DOHH2 (cell line): ENCODE data around the gene SYNJ2.

Source experiments
- H3F3A ChIP-seq: fragments of 200-600 bp; sonication (generic), shearing (Covaris generic); 2 replicates; pipeline ENCODE4 v1.6.0; 2016; ENCODE audit warnings: antibody characterized with exemption, mild to moderate bottlenecking; ENCODE audit not compliant: control insufficient read depth, insufficient read depth
- H3K27ac ChIP-seq: fragments of 200-600 bp; sonication (generic); 2 replicates; pipeline ENCODE4 v1.5.1; 2014; ENCODE audit warnings: low read depth, mild to moderate bottlenecking, low read length, moderate library complexity
- H3K27me3 ChIP-seq: fragments of 200-600 bp; sonication (generic); 2 replicates; pipeline ENCODE4 v1.6.1; 2014; ENCODE audit warnings: mild to moderate bottlenecking, low read length, mixed read lengths; ENCODE audit not compliant: control insufficient read depth
- H3K36me3 ChIP-seq: fragments of 200-600 bp; sonication (generic); 2 replicates; pipeline ENCODE4 v1.6.1; 2014; ENCODE audit warnings: mild to moderate bottlenecking, low read length, moderate library complexity, mixed read lengths; ENCODE audit not compliant: control insufficient read depth
- H3K4me1 ChIP-seq: fragments of 200-600 bp; sonication (generic); 2 replicates; pipeline ENCODE4 v1.6.1; 2014; ENCODE audit warnings: mild to moderate bottlenecking, low read length, mixed read lengths; ENCODE audit not compliant: control insufficient read depth
- H3K4me2 ChIP-seq: fragments of 200-600 bp; sonication (generic); 2 replicates; pipeline ENCODE4 v1.6.0; 2014; ENCODE audit warnings: mild to moderate bottlenecking, low read length, moderate library complexity
- H3K4me3 ChIP-seq: fragments of 200-600 bp; sonication (generic); 2 replicates; pipeline ENCODE4 v1.5.1; 2014; ENCODE audit warnings: mild to moderate bottlenecking, low read length, mixed read lengths
- H3K79me2 ChIP-seq: fragments of 200-600 bp; sonication (generic); 2 replicates; pipeline ENCODE4 v1.6.1; 2014; ENCODE audit warnings: mild to moderate bottlenecking, low read length, mixed read lengths; ENCODE audit not compliant: control insufficient read depth
- H3K9me2 ChIP-seq: fragments of 200-600 bp; sonication (generic); replicated peaks from 2 replicates; pipeline ENCODE4 v1.6.1; 2014; ENCODE audit warnings: mild to moderate bottlenecking, low read length, mixed read lengths; ENCODE audit not compliant: control insufficient read depth
- H3K9me3 ChIP-seq: fragments of 200-600 bp; sonication (generic); 2 replicates; pipeline ENCODE4 v1.6.1; 2014; ENCODE audit warnings: antibody characterized with exemption, low read length, mixed read lengths; ENCODE audit not compliant: control insufficient read depth, insufficient read depth
- H4K20me1 ChIP-seq: fragments of 200-600 bp; sonication (generic); 2 replicates; pipeline ENCODE4 v1.6.0; 2014; ENCODE audit warnings: low read depth, mild to moderate bottlenecking, antibody characterized with exemption, low read length, moderate library complexity; ENCODE audit not compliant: control insufficient read depth, insufficient read depth
- CTCF ChIP-seq: fragments of 200-600 bp; sonication (generic); IDR thresholded peaks from one replicate; pipeline ENCODE4 v1.5.1; 2014; ENCODE audit warnings: antibody characterized with exemption, mild to moderate bottlenecking, low read depth, low read length; ENCODE audit not compliant: poor library complexity, severe bottlenecking
- EZH2phosphoT487 ChIP-seq: fragments of 200-600 bp; sonication (generic); IDR thresholded peaks from 2 replicates; pipeline ENCODE4 v1.6.1; 2017; ENCODE audit warnings: borderline replicate concordance, mild to moderate bottlenecking, antibody characterized with exemption, low read length, moderate library complexity, mixed read lengths

SYNJ2 gene

GRCh38 chr6:158020272-158020711 lies 38.6 kb downstream of the SYNJ2 start:
- no peak overlapping the region for H3K4me3 ChIP-seq
- H3K79me2 ChIP-seq, result no peaks in the 10 kb centered on the region
- H3K36me3 ChIP-seq, result no peaks in the 10 kb centered on the region
- H3K4me1 ChIP-seq, result no peaks in the 10 kb centered on the region
- 0 out of 2 replicates have a peak, but pooled peaks cover 4% of the 10 kb centered on the region for H4K20me1 ChIP-seq
- no peaks in the 10 kb centered on the region for H3K9me3 ChIP-seq
- no peak overlapping the region for H3K4me2 ChIP-seq
- no peak for TF ChIP-seq EZH2phosphoT487
- no peaks in the 10 kb centered on the region for H3K27me3 ChIP-seq
- H3K27ac ChIP-seq, result no peak overlapping the region
- H3F3A ChIP-seq, result no peaks in the 10 kb centered on the region
- H3K9me2 ChIP-seq, result no peaks in the 10 kb centered on the region

GRCh38 chr6:158020811-158021210 lies 39.1 kb downstream of the SYNJ2 start:
- H4K20me1 ChIP-seq, result 0 out of 2 replicates have a peak, but pooled peaks cover 4% of the 10 kb centered on the region
- no peaks in the 10 kb centered on the region for H3K36me3 ChIP-seq
- H3K27me3 ChIP-seq, result no peaks in the 10 kb centered on the region
- no peaks in the 10 kb centered on the region for H3K9me3 ChIP-seq
- no peak overlapping the region for H3K4me2 ChIP-seq
- H3K4me1 ChIP-seq, result no peaks in the 10 kb centered on the region
- H3K79me2 ChIP-seq, result no peaks in the 10 kb centered on the region
- H3K4me3 ChIP-seq, result no peak overlapping the region
- H3K9me2 ChIP-seq, result no peaks in the 10 kb centered on the region
- no peak for TF ChIP-seq CTCF
- no peak for TF ChIP-seq EZH2phosphoT487
- H3K27ac ChIP-seq, result no peak overlapping the region
- H3F3A ChIP-seq, result no peaks in the 10 kb centered on the region

- Histone ChIP-seq H3K27ac (no peak overlapping the region), H3F3A (no peaks in the 10 kb centered on the region)
Measured at GRCh38 chr6:158021376-158021775, 39.7 kb downstream of the SYNJ2 start.

More at GRCh38 chr6:158021376-158021775, 39.7 kb downstream of the SYNJ2 start:
- Histone ChIP-seq H3K36me3 (no peaks in the 10 kb centered on the region), H3K9me3 (no peaks in the 10 kb centered on the region), H4K20me1 (0 out of 2 replicates have a peak, but pooled peaks cover 4% of the 10 kb centered on the region), H3K4me1 (peaks cover 5% of the 10 kb centered on the region), H3K4me3 (no peak overlapping the region), H3K4me2 (no peak overlapping the region), H3K79me2 (no peaks in the 10 kb centered on the region), H3K27me3 (no peaks in the 10 kb centered on the region), H3K9me2 (no peaks in the 10 kb centered on the region)
- TF ChIP-seq EZH2phosphoT487 (no peak), CTCF (no peak)
